Measurements from ENCODE around the gene MARCHF9. TPM values are rescaled to one million over a fixed set of nuclear protein-coding genes. Genes with fewer than 3 reads are reported as not detected.
A peak's percentile ranks its signal among the peaks of the same experiment; 100 is the strongest.
"Not testable (repeated sequence)": the region's sequence is repeated elsewhere in the genome, so short reads cannot be mapped to it uniquely, and the experiment has no call there.

The MARCHF9 gene
- total RNA-seq, 1 donor from 2014 or later, result 5.9 TPM

DNA sequence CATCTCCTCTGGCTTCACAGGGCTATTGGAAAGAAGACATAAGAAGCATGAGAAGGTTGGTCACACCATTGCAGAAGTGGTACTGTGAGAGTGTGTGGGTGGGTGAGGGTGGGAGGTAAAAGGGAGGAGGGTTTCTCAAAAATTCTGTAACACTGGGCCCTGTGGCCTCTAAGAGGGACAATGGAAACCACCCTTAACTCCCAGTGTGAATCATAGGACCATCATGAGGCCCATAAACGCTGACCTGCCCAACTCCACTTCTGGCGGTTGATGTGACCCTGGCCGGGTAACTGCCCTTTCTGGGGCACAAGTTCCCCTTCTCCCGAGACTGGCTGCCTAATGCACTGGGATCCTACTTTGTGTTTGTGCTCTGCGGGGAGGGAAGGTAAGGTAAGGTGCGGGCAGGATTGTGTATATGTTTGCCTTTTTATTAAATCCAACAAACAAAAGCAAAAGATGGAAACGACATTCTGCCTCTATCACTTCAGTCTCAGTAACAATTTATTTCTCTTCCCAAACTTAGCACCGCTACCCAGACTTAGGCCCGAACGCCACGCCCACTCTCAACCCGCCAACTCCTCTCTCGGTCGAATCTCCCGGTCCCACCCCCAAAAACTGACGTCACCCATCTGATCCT lies 16.5 kb downstream of the MARCHF9 start:
- ATAC-seq, result peak; percentile 79

DNA sequence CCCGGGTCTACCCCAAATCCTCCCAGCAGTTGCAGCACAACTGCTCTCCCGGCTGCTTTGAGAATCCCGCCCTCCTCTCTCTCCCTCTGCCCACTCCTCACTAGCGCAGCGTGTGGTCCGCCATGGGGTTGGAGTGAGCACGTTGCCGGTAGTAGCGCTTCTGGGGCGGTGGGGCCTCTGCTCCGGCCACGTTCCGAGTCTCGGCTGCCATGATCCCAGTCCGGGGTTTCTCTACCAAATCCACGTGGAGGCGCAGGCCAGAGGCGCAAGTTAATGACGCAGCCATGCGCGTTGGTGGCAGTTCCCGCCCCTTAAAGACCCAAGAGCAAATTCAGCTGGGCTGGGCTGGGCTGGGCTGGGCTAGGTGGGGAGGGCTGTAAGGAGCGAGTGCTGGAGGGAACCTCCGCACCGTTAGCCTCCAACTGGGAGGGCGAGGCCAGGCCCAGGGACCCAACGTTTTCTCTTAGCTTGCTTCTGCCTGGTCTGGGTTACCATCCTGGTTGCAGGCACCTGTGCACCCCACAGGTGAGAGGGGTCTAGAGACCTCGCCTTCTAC lies 17.0 kb downstream of the MARCHF9 start, which contains the start of gene METTL1:
Gene METTL1 (minus strand): TSS at position 233 of the 556 bp plus-strand sequence. CDS start 22 bp downstream, at position 211.
- peak; percentile 94 for ATAC-seq

DNA sequence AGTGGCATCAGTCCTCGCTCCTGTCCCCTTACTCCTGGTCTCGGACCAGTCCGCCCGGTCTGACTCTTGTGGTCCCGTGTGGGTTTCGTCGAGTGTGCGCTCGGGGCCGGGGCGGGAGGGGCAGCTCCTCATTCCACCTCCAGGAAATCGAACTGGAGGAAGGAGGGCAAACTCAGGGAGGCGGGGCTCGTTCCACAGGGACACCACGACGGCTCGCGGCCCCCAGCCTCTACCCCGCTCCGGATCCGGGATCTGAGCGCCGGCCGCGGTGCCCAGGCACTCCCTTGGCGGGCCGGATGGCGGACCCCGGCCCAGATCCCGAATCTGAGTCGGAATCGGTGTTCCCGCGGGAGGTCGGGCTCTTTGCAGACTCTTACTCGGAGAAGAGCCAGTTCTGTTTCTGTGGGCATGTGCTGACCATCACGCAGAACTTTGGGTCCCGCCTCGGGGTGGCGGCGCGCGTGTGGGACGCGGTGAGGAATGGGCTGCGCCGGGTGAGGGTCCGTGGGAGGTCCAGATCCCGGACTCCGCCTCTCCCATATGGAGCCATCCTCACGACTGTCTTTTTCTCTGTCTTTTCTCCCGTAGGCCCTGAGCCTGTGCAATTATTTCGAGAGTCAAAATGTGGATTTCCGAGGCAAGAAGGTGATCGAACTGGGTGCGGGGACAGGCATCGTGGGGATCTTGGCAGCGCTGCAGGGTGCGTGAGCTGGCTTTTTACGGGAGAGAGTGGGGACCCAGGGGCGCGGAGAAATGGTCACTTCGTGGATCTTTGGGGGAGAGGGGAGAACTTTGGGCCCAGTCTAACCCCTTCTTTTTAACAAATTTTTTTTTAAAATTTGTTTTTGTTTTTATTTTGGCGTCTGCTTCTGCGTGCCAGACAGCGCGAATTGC lies 17.8 kb downstream of the MARCHF9 start, which contains the start of gene EEF1AKMT3:
Gene EEF1AKMT3 (plus strand): TSS at position 186 of the 894 bp plus-strand sequence. CDS start 111 bp downstream, at position 297.
- ATAC-seq, result peak; percentile 54

DNA sequence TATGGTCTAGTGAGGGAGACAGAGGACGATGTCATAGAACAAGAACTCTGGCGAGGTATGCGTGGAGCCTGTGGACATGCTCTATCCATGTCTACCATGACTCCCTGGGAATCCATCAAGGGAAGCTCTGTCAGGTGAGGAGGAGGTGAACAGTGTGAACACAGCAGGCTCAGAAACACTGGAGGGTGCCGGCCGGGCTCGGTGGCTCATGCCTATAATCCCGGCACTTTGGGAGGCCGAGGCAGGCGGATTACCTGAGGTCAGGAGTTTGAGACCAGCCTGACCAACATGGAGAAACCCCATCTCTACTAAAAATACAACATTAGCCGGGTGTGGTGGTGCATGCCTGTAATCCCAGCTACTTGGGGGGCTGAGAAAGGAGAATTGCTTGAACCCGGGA lies 19.7 kb downstream of the MARCHF9 start:
- ATAC-seq, result not testable (repeated sequence)

DNA sequence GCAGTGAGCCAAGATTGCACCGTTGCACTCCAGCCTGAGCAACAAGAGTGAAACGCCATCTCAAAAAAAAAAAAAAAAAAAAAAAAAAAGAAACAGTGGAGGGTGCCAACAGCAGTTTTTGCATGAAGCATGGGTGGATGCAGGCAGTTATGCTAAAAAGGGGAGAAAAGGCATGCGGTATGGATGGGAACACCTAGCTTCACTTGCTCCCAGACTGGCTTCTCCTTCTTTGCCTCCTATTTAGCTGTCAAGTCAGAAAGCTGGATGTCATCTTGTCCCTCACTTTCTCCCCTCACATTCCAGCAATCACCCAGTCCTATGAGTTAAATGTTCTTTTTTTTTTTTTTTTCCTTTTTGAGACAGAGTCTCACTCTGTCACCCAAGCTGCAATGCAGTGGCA lies 20.1 kb downstream of the MARCHF9 start:
- ATAC-seq, result no peak

DNA sequence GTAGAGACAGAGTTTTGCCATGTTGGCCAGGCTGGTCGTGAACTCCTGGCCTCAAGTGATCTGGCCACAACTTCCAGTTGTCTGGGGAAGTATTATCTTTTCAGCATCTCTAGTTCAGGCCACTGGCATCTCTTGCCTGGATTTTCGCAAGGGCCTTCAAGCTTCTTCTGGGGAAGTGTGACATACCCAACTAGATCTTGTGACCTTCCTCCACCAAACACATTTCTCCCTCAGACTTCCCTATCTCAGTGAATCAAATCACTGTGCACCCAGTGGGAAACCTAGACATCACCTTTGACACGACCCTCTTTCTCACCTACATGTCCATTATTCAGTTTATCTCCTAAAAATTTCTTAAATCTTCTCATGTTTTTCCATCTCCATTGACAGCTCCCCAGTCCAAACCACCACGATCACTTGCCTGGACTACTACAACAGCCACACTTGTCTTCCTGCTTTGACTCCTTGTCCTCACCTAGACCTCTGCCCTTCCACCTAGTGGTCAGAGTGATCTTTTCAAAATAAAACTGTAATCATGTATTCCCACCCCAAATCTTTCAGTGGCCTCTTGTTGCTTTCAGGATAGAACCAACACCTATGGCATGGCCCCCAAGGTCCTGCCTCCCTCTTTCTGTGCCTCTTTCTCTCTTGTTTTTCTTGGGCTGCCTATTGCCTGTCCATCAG lies 20.8 kb downstream of the MARCHF9 start:
- ATAC-seq, result no peak

DNA sequence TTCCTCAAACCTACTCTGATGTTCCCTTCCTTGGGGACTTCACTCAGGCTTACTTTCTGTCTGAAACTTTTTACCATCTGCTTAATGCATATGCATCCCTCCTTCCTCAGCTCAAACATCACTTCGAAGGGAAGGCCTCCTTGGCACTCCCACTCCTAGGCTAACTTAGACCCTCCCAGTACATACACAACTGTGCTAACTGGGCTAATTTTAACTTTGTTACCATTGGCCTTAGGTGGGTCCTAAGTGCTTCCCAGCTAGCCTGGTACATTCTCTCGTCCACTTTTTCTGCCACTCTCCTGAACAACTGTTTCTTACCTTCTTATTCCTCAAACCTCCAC lies 21.3 kb downstream of the MARCHF9 start:
- ATAC-seq, result no peak

DNA sequence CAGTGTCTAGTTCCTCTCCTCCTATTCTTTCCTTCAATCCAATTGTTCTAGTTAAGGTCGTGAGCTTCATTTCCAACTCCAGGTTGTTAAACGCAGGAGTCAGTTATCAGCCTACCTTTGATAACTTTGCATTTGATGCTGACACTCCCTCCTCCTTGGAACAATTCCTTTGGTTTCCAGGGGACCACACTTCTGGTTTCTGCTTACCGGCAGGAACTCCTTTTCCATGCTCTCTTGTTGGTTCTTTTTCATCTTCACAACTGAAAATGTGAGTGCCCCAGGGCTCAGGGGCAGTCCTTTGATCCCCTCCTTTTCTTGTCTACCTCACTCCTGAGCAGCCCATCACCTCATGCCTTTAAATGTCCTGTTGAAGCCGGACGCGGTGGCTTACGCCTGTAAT lies 22.5 kb downstream of the MARCHF9 start:
- ATAC-seq, result no peak

DNA sequence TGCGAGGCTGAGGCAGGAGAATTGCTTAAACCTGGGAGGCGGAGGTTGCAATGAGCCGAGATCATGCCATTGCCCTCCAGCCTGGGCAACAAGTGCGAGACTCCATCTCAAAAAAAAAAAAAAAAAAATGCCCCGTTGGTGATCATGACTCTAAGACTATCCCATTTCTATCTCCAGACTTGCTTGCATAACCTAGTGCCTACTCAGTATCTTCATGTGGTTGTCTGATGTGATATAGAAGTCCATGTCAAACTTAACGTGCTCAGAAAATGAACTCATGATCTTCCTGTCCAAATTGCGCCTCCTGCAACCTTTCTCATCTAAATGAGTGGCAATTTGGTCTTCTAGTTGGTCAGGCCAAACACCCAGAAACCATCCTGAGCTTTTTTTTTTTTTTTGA lies 23.0 kb downstream of the MARCHF9 start:
- no peak for ATAC-seq

DNA sequence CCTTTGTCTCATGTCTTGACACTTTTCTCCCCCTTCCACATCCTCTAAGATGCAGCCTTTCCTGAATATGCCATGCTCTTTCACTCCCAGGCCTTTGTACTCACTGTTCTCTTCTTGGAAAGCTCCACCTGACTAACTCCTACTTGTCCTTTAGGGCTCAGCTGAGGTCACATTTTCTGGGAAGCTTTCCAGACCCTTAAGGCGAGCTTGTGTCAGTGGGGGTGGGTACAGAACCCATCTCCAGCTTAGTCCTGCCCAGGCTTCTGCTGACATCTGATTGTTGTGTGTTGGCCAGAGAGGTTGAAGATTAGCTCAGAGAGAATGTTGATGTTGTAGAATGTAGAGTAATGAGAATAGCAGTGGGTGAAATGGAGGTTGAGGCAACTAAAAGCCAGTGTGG lies 24.8 kb downstream of the MARCHF9 start:
- ATAC-seq, result no peak

DNA sequence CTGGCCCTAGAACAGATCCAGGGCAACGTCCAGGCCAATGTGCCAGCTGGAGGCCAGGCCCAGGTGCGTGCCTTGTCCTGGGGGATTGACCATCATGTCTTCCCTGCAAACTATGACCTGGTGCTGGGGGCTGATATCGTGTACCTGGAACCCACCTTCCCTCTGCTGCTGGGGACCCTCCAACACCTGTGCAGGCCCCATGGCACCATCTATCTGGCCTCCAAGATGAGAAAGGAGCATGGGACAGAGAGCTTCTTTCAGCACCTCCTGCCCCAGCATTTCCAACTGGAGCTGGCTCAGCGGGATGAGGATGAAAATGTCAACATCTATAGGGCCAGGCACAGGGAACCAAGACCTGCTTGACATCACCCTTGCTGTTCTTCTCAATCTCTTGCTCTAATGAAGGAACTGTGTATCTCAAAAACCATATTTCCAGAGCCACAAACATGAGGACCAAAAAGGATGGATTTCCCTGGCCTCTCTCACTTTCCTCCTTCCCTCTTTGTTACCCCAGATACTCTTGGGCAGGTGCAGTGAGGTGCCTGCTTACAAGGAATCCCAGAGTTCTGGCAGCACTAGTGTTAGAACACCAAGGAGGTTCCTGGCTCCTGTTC lies 25.5 kb downstream of the MARCHF9 start:
- no peak for ATAC-seq

DNA sequence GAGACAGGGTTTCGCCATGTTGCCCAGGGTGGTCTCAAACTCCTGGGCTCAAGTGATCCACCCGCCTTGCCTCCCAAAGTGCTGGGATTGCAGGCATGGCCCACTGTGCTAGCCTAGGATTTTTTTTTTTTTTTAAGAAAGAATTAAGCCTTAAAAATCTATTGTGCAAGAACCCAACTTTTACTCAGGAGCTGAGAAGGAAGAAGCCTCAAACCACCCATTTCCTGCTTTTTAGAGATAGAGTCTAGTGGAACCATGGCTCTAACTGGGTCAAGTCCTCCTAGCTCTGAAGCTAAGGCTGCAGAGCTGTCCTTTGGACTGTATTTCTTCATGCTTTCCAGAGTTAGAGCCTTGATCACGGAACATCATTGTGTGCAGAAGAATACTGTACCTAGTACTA lies 26.3 kb downstream of the MARCHF9 start:
- ATAC-seq, result no peak

DNA sequence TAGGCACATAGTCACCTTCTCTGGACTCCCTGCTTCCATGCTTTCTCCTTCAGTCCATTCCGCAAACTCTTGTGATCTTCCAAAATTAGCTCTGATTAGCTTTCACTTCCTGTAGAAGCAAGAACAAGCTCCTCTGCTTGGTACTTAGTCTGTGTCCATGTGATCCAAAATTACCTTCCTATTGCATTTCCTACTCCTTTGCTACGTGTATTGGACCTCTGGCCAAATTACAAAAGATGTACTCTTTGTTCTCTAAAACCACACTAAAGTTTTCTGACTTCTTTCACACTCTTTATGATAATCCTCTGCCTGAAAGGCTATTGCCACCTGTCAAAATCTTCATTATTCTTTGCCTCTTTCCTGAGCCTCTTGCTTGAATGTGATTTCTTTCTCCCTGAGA lies 26.9 kb downstream of the MARCHF9 start:
- ATAC-seq, result no peak

DNA sequence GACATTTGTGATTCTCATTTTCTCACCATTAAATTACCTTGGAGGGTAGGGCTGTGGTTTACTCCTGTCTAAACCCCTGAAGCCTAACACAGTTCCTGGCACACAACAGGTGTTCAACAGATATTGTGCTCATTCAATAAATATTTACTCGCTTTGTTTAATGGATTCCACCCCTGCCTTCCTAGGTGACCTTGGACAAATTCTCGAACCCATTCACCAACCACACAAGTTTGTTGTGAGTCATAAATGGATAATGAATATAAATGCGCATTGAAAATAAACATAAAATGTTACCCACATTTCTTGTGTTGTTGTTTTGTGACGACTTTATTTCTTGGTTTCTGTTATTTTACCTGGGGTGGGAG lies 27.3 kb downstream of the MARCHF9 start:
- ATAC-seq, result no peak

DNA sequence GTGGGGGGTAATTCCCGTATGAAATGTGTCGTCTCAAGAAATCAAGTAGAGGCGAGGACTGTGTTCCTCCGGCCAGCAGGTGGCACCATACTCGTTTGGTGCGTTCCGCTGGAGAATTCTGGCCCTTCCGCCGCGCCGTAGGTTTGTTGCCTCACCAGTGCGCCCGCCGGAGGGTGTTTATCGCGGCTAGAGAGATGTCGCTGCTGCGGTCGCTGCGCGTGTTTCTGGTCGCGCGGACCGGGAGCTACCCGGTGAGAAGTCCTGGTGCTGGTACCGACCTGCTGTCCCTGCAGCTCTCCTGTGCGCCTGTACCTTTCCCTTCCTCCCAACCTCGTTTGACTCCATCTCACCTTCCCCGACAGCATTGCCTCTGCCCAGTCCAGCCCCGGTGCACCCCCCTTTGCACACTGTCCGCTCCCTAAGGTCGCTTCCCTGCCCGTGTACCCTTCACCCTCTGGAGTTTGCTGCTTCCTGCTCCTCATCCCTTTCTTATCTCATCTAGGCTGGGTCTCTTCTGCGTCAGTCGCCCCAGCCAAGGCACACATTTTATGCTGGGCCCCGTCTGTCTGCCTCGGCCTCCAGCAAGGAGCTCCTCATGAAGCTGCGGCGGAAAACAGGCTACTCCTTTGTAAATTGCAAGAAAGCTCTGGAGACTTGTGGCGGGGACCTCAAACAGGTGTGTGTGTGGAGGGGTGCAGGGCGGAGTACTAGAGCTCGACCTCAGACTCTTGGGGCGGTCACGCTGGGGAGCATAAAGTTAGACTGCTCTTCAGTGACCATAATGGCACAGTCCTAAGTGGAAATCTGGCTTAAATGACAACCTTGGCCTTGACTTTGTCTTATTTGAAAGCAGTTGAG lies 27.9 kb downstream of the MARCHF9 start, which contains the start of gene TSFM:
Gene TSFM (plus strand): TSS at position 180 of the 858 bp plus-strand sequence. CDS start 15 bp downstream, at position 195.
- peak; percentile 96 for ATAC-seq

DNA sequence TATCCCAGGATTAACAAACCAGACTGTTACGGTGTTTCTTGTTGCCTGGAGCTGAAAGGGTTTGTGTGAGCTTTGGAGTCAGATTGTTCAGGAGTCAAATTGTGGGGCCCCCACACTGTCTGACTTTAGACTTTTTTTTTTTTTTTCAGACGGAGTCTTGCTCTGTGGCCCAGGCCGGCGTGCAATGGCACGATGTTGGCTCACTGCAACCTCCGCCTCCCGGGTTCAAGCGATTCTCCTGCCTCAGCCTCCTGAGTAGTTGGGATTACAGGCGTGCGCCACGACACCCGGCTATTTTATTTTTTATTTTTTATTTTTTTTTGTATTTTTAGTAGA lies 28.5 kb downstream of the MARCHF9 start:
- ATAC-seq, result no peak

DNA sequence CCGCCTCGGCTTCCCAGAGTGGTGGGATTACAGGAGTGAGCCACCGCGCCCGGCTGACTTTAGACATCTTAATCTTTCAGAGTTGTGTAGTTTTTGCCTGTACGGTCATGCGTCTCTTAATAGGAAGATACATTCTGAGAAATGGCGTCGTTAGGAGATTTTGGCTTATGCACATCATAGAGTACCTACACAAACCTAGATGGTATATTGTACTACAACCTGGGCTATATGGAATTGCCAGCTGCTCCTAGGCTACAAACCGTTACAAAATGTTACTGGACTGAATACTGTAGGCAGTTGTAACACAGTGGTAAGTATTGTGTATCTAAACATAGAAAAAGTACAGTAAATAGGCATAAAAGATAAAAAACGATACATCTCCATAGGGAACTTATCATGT lies 29.0 kb downstream of the MARCHF9 start:
- no peak for ATAC-seq

DNA sequence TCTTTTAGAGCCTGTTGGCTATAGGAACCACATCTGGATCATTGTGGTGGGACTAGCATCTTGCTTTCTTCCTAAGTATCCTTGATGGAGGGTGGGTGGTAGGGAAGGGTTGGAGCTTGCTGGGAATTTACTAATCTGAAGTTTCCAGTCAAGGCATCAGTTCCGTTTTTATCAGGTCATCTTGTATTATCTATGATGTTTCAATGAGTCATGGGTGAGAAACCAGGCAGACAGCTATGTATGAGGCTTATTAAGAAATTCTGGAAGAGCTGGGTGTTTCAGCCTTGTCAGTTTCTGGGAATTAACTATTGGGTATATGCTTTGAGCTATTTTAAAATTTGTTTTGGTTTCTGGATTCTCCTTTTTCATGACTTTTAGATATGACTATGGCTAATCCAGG lies 39.0 kb downstream of the MARCHF9 start:
- peak; percentile 78 for ATAC-seq

DNA sequence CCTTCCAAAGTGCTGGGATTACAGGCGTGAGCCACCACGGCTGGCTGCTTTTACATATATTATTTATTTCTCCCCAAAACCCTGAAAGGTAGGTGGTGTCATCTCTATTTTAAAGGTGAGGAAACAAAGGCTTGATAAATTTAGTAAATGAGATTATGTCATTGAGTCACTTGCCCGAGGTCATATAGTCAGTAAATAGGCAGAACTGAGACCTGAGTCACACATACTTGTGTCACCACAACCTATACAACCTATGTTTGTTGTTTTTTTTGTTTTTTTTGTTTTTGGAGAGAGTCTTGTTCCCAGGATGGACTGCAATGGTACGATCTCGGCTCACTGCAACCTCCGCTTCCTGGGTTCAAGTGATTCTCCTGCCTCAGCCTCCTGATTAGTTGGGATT lies 40.5 kb downstream of the MARCHF9 start:
- peak; percentile 87 for ATAC-seq

DNA sequence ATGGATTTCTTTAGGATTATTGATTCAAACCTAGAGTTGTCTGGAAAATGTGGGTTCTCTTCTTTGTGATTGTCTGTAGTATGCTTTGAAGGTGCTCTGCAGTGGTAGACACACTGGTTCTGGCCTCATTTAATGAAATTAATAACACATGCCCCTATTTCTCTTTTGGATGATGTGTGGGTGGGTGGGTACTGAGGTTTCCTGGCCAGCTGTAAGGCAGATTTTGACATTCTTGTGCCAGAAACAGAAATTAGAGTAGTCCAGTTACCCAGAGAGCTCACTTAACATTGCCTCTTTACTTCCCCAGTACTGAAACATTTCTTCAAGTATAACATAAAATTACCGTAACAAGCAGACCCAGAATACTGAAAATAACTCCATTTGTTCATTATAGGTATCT lies 42.1 kb downstream of the MARCHF9 start:
- no peak for ATAC-seq

DNA sequence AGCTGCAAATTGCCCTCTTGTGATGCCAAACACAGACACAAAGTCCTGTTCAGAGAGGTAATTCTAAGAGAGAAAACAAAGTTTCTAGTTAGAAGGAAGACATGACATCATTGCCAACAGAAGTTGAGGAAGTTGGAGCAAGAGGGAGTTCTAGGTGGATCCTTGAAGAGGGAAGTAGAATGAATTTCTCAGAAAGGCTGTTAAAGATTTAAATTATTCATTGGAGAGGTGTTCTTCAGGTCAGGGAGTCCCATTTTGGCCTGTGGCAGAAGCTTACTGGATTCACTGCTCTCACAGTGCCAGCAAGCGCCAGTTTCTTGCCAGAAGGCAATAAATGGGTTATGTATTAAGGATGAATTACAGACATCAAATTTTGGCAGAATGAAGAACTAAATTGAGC lies 43.0 kb downstream of the MARCHF9 start:
- ATAC-seq, result no peak

DNA sequence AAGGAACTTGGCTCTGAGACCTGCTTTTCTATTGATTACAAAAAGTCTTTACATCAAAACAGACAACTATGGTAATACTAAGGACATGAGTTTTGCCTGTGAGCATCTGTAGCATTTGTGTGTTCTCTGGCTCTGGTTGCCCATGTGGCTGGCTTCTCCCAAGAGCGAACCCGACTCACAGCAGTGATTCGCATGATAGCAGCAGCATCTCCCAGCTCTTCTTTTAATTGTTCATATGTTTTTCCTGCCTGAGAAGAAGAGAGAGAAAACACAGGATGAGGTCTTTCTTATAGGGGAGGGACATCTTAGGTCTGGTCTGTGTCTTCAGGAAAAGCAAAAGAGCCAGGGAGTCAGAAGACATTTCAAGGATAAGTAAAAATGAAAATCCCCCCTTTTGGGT lies 46.1 kb downstream of the MARCHF9 start:
- ATAC-seq, result no peak

All from esophagus mucosa (tissue), 1 donor.